Measurements from ENCODE around the gene FHOD3.

DNA sequence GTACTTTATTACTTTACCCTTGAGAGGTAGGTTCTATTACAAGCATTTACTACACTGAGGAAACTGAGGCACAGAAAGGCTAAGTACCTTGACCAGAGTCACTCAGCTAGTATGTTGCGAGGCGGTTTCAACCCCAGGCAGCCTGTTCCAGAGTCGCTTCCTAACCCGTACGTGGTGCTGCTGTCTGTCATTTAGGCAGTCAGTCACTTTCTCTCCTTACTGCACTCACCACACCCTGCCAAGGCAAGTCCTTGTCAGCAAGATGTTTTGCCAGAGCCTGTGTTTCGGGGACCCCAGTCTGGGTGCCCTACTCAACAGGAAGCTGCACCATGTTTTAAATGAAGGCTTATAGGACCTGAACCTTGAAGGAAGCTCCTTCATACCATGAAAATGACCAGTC lies 356.4 kb downstream of the FHOD3 start:
- no peak for TF ChIP-seq CTCF (IDR thresholded peaks at IDR 0.05)
- TF ChIP-seq POLR2A (IDR thresholded peaks at IDR 0.05) = no peak
